OCI-LY1 (cell line): ENCODE data around the gene EMID1.

ENCODE experiments used
- H2AFZ ChIP-seq: fragments of 200-600 bp; sonication (generic), shearing (Covaris generic); 2 replicates; pipeline ENCODE4 v1.6.0; 2014; ENCODE audit warnings: antibody characterized with exemption, mild to moderate bottlenecking, low read length
- H3F3A ChIP-seq: fragments of 200-600 bp; sonication (generic), shearing (Covaris generic); 2 replicates; pipeline ENCODE4 v1.6.0; 2014; ENCODE audit warnings: mild to moderate bottlenecking, antibody characterized with exemption, low read length, moderate library complexity; ENCODE audit not compliant: insufficient read depth
- H3K27ac ChIP-seq: fragments of 200-600 bp; sonication (generic); 2 replicates; pipeline ENCODE4 v1.5.1; 2014; ENCODE audit warnings: low read length, mixed run types, mild to moderate bottlenecking, low read depth; ENCODE audit not compliant: poor library complexity, severe bottlenecking
- H3K27me3 ChIP-seq: fragments of 200-600 bp; sonication (generic); 2 replicates; pipeline ENCODE4 v1.6.0; 2014; ENCODE audit warnings: antibody characterized with exemption, mild to moderate bottlenecking, low read length, moderate library complexity; ENCODE audit not compliant: insufficient read depth
- H3K36me3 ChIP-seq: fragments of 200-600 bp; sonication (generic); 2 replicates; pipeline ENCODE4 v1.6.1; 2014; ENCODE audit warnings: mild to moderate bottlenecking, antibody characterized with exemption, low read length, moderate library complexity, mixed read lengths; ENCODE audit not compliant: insufficient read depth
- H3K4me1 ChIP-seq: fragments of 200-600 bp; sonication (generic); 2 replicates; pipeline ENCODE4 v1.5.1; 2014; ENCODE audit warnings: mild to moderate bottlenecking, low read length, moderate library complexity; ENCODE audit not compliant: insufficient read depth, severe bottlenecking
- H3K4me2 ChIP-seq: fragments of 200-600 bp; sonication (generic), shearing (Covaris generic); 2 replicates; pipeline ENCODE4 v1.6.1; 2014; ENCODE audit warnings: low read length
- H3K4me3 ChIP-seq: fragments of 200-600 bp; sonication (generic); 2 replicates; pipeline ENCODE4 v1.5.1; 2014; ENCODE audit warnings: low read length, low read depth, mild to moderate bottlenecking, mixed read lengths; ENCODE audit not compliant: poor library complexity, severe bottlenecking
- H3K79me2 ChIP-seq: fragments of 200-600 bp; shearing (Covaris generic); 2 replicates; pipeline ENCODE4 v1.6.1; 2016; ENCODE audit warnings: mixed run types, low read length, mixed read lengths; ENCODE audit not compliant: insufficient read depth
- H3K9ac ChIP-seq: fragments of 200-600 bp; sonication (generic), shearing (Covaris generic); 2 replicates; pipeline ENCODE4 v1.6.1; 2014; ENCODE audit warnings: mild to moderate bottlenecking, low read length, mixed read lengths
- H3K9me2 ChIP-seq: fragments of 200-600 bp; sonication (generic), shearing (Covaris generic); 2 replicates; pipeline ENCODE4 v1.6.1; 2014; ENCODE audit warnings: low read depth, mild to moderate bottlenecking, low read length, mixed read lengths
- H3K9me3 ChIP-seq: fragments of 200-600 bp; shearing (Covaris generic); 2 replicates; pipeline ENCODE4 v1.6.1; 2014; ENCODE audit warnings: low read length, mixed read lengths
- H4K20me1 ChIP-seq: fragments of 200-600 bp; sonication (generic), shearing (Covaris generic); 2 replicates; pipeline ENCODE4 v1.6.0; 2016; ENCODE audit warnings: mild to moderate bottlenecking, low read length; ENCODE audit not compliant: insufficient read depth
- EZH2 ChIP-seq: fragments of 200-600 bp; sonication (generic), shearing (Covaris generic); IDR thresholded peaks from 2 replicates; pipeline ENCODE4 v1.8.0; 2017; ENCODE audit warnings: borderline replicate concordance, mixed run types, mild to moderate bottlenecking, antibody characterized with exemption, low read length, moderate library complexity, mixed read lengths
- TF ChIP-seq, protein P1 (sequence below): fragments of 200-600 bp; sonication (generic), shearing (Covaris generic); IDR thresholded peaks from 2 replicates; pipeline ENCODE4 v1.5.1; 2017; ENCODE audit warnings: mild to moderate bottlenecking, antibody characterized with exemption, low read length, moderate library complexity, mixed read lengths

EMID1 gene

DNA sequence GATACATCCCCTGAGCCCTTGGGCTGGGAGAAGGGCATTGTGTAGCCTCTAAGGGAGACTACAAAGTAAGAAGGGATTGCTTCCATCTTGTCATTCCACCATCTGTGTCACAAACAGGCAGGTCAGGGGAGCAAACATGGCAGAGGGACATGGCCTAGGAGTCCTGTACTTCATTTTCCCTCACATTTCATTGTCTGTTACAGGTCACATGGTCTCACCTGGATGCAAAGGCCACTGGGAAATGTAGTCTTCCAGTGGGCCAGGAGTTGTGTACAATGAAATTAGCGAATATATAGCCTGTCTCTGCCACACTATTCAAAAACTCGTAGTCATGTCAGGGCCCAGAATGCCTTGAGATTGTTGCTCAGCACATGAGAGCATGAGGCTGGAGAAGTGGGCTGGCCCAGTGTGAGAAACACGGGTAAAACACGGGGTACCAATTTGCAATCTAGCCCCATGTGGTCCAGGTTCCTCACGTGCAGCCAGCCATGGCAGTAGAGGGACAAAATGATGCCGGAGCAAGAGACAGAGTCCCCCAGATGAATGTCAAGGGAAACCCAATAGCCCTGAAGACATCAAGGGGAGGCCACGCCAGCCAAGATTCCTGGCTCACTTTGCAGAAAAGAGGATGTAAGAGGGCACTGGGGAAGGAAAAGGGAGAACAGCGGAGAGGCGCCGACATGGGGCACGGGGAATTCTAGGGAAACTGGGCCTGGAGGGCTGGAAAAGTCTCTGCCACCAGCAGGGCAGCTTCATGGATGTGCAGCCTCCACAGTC is 47.7 kb upstream of the EMID1 start:
- no peaks in the 10 kb centered on the region for H3F3A ChIP-seq
- no peak overlapping the region for H3K4me2 ChIP-seq
- no peaks in the 10 kb centered on the region for H4K20me1 ChIP-seq
- no peaks in the 10 kb centered on the region for H3K9me3 ChIP-seq
- no peaks in the 10 kb centered on the region for H3K36me3 ChIP-seq
- no peak overlapping the region for H3K27ac ChIP-seq
- TF ChIP-seq, protein P1, sequence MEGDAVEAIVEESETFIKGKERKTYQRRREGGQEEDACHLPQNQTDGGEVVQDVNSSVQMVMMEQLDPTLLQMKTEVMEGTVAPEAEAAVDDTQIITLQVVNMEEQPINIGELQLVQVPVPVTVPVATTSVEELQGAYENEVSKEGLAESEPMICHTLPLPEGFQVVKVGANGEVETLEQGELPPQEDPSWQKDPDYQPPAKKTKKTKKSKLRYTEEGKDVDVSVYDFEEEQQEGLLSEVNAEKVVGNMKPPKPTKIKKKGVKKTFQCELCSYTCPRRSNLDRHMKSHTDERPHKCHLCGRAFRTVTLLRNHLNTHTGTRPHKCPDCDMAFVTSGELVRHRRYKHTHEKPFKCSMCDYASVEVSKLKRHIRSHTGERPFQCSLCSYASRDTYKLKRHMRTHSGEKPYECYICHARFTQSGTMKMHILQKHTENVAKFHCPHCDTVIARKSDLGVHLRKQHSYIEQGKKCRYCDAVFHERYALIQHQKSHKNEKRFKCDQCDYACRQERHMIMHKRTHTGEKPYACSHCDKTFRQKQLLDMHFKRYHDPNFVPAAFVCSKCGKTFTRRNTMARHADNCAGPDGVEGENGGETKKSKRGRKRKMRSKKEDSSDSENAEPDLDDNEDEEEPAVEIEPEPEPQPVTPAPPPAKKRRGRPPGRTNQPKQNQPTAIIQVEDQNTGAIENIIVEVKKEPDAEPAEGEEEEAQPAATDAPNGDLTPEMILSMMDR, result no peak
- TF ChIP-seq EZH2, result no peak
- H2AFZ ChIP-seq, result no peak overlapping the region
- no peaks in the 10 kb centered on the region for H3K79me2 ChIP-seq
- no peaks in the 10 kb centered on the region for H3K4me1 ChIP-seq
- H3K9me2 ChIP-seq, result no peaks in the 10 kb centered on the region
- peaks cover 3% of the 10 kb centered on the region; the same call in 1 of the 2 replicates for H3K27me3 ChIP-seq
- H3K9ac ChIP-seq, result no peak overlapping the region
- H3K4me3 ChIP-seq, result no peak overlapping the region

DNA sequence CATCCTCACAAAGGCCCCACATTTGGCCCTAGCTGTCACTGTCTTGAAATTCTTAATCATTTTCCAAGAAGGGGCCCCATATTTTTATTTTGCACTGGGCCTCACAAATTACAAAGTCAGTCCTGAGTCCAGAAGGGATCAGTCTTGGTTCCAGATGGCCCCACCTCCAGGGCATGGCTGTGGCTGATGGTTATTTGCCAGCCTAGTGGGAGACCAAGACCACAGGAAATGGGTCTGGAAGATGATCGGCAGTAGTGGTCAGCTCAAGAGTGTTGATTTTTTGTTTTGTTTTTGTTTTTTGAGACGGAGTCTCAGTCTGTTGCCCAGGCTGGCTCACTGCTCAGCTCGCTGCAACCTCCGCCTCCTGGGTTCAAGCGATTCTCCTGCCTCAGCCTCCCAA is 47.1 kb upstream of the EMID1 start:
- no peaks in the 10 kb centered on the region for H3K9me3 ChIP-seq
- TF ChIP-seq EZH2, result no peak
- TF ChIP-seq, protein P1, result no peak
- H3K4me2 ChIP-seq, result no peak overlapping the region

DNA sequence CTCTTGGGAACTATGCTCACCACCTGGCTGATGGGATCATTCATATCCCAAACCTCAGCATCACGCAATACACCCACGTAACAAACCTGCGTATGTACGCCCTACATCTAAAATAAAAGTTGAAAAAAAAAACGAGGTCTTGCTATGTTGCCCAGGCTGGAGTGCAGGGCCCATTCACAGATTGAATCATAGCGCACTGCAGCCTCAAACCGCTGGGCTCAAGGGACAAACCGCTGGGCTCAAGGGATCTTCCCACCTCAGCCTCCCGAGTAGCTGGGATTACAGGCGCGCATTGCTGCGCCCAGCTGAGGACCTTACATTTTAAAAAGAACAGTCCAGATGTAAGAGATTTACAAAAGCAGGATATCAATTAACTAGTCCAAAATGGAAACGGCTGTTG is 41.9 kb upstream of the EMID1 start:
- Histone ChIP-seq H3K4me3 (no peak overlapping the region), H3K9me2 (no peaks in the 10 kb centered on the region), H3K79me2 (no peaks in the 10 kb centered on the region), H3K9ac (no peak overlapping the region), H3K9me3 (no peaks in the 10 kb centered on the region), H3K4me2 (no peak overlapping the region), H3K27me3 (no peaks in the 10 kb centered on the region; the same call in 1 of the 2 replicates), H3F3A (no peaks in the 10 kb centered on the region), H3K36me3 (no peaks in the 10 kb centered on the region), H2AFZ (no peak overlapping the region), H3K4me1 (no peaks in the 10 kb centered on the region), H4K20me1 (no peaks in the 10 kb centered on the region), H3K27ac (no peak overlapping the region)
- no peak for TF ChIP-seq EZH2
- TF ChIP-seq, protein P1, result no peak

More for the DNA sequence above, 47.1 kb upstream of the EMID1 start:
- H3F3A ChIP-seq, result no peaks in the 10 kb centered on the region
- H3K79me2 ChIP-seq, result no peaks in the 10 kb centered on the region
- peaks cover 3% of the 10 kb centered on the region; the same call in 1 of the 2 replicates for H3K27me3 ChIP-seq
- no peak overlapping the region for H3K9ac ChIP-seq
- no peak overlapping the region for H2AFZ ChIP-seq
- no peaks in the 10 kb centered on the region for H3K4me1 ChIP-seq
- H4K20me1 ChIP-seq, result no peaks in the 10 kb centered on the region
- no peak overlapping the region for H3K27ac ChIP-seq
- H3K36me3 ChIP-seq, result no peaks in the 10 kb centered on the region
- H3K4me3 ChIP-seq, result no peak overlapping the region
- H3K9me2 ChIP-seq, result no peaks in the 10 kb centered on the region
